OCI-LY1 (cell line): ENCODE results near the gene RAB7B.

Source experiments
- H2AFZ ChIP-seq: fragments of 200-600 bp; sonication (generic), shearing (Covaris generic); 2 replicates; pipeline ENCODE4 v1.6.0; 2014; ENCODE audit warnings: antibody characterized with exemption, mild to moderate bottlenecking, low read length
- H3F3A ChIP-seq: fragments of 200-600 bp; sonication (generic), shearing (Covaris generic); 2 replicates; pipeline ENCODE4 v1.6.0; 2014; ENCODE audit warnings: mild to moderate bottlenecking, antibody characterized with exemption, low read length, moderate library complexity; ENCODE audit not compliant: insufficient read depth
- H3K27ac ChIP-seq: fragments of 200-600 bp; sonication (generic); 2 replicates; pipeline ENCODE4 v1.5.1; 2014; ENCODE audit warnings: low read length, mixed run types, mild to moderate bottlenecking, low read depth; ENCODE audit not compliant: poor library complexity, severe bottlenecking
- H3K27me3 ChIP-seq: fragments of 200-600 bp; sonication (generic); 2 replicates; pipeline ENCODE4 v1.6.0; 2014; ENCODE audit warnings: antibody characterized with exemption, mild to moderate bottlenecking, low read length, moderate library complexity; ENCODE audit not compliant: insufficient read depth
- H3K36me3 ChIP-seq: fragments of 200-600 bp; sonication (generic); 2 replicates; pipeline ENCODE4 v1.6.1; 2014; ENCODE audit warnings: mild to moderate bottlenecking, antibody characterized with exemption, low read length, moderate library complexity, mixed read lengths; ENCODE audit not compliant: insufficient read depth
- H3K4me1 ChIP-seq: fragments of 200-600 bp; sonication (generic); 2 replicates; pipeline ENCODE4 v1.5.1; 2014; ENCODE audit warnings: mild to moderate bottlenecking, low read length, moderate library complexity; ENCODE audit not compliant: insufficient read depth, severe bottlenecking
- H3K4me2 ChIP-seq: fragments of 200-600 bp; sonication (generic), shearing (Covaris generic); 2 replicates; pipeline ENCODE4 v1.6.1; 2014; ENCODE audit warnings: low read length
- H3K4me3 ChIP-seq: fragments of 200-600 bp; sonication (generic); 2 replicates; pipeline ENCODE4 v1.5.1; 2014; ENCODE audit warnings: low read length, low read depth, mild to moderate bottlenecking, mixed read lengths; ENCODE audit not compliant: poor library complexity, severe bottlenecking
- H3K79me2 ChIP-seq: fragments of 200-600 bp; shearing (Covaris generic); 2 replicates; pipeline ENCODE4 v1.6.1; 2016; ENCODE audit warnings: mixed run types, low read length, mixed read lengths; ENCODE audit not compliant: insufficient read depth
- H3K9ac ChIP-seq: fragments of 200-600 bp; sonication (generic), shearing (Covaris generic); 2 replicates; pipeline ENCODE4 v1.6.1; 2014; ENCODE audit warnings: mild to moderate bottlenecking, low read length, mixed read lengths
- H3K9me2 ChIP-seq: fragments of 200-600 bp; sonication (generic), shearing (Covaris generic); 2 replicates; pipeline ENCODE4 v1.6.1; 2014; ENCODE audit warnings: low read depth, mild to moderate bottlenecking, low read length, mixed read lengths
- H3K9me3 ChIP-seq: fragments of 200-600 bp; shearing (Covaris generic); 2 replicates; pipeline ENCODE4 v1.6.1; 2014; ENCODE audit warnings: low read length, mixed read lengths
- H4K20me1 ChIP-seq: fragments of 200-600 bp; sonication (generic), shearing (Covaris generic); 2 replicates; pipeline ENCODE4 v1.6.0; 2016; ENCODE audit warnings: mild to moderate bottlenecking, low read length; ENCODE audit not compliant: insufficient read depth
- EZH2 ChIP-seq: fragments of 200-600 bp; sonication (generic), shearing (Covaris generic); IDR thresholded peaks from 2 replicates; pipeline ENCODE4 v1.8.0; 2017; ENCODE audit warnings: borderline replicate concordance, mixed run types, mild to moderate bottlenecking, antibody characterized with exemption, low read length, moderate library complexity, mixed read lengths
- TF ChIP-seq, protein P1 (sequence below): fragments of 200-600 bp; sonication (generic), shearing (Covaris generic); IDR thresholded peaks from 2 replicates; pipeline ENCODE4 v1.5.1; 2017; ENCODE audit warnings: mild to moderate bottlenecking, antibody characterized with exemption, low read length, moderate library complexity, mixed read lengths

Gene RAB7B

DNA sequence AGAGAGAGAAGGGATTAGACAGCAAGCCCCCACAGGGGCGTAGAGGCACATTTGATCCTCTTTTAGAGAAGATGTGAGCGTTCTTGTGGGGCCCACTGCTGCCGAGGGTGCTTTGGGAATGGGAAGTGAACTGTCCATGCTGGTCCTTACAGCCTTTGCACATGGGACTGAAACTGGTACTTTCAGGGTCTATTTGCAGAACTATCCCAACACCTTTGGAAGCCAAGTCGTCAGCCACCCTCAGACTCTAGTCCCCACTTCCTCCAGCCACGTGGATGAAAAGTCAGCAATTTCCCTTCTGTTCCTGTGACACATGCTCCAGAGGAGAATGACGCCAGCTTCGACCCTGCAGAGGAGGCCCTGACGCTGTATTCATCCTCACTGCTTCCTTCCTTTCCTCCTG is 2.6 kb upstream of the RAB7B start:
- Histone ChIP-seq H4K20me1 (no peaks in the 10 kb centered on the region), H3K4me1 (no peaks in the 10 kb centered on the region), H3K9me2 (no peaks in the 10 kb centered on the region), H3K4me2 (no peak overlapping the region), H3K27me3 (no peaks in the 10 kb centered on the region; the same call in 1 of the 2 replicates), H3K4me3 (no peak overlapping the region), H3K79me2 (no peaks in the 10 kb centered on the region), H2AFZ (no peak overlapping the region), H3K9me3 (no peaks in the 10 kb centered on the region), H3K9ac (no peak overlapping the region), H3F3A (no peaks in the 10 kb centered on the region), H3K36me3 (no peaks in the 10 kb centered on the region), H3K27ac (no peak overlapping the region)
- TF ChIP-seq, protein P1, sequence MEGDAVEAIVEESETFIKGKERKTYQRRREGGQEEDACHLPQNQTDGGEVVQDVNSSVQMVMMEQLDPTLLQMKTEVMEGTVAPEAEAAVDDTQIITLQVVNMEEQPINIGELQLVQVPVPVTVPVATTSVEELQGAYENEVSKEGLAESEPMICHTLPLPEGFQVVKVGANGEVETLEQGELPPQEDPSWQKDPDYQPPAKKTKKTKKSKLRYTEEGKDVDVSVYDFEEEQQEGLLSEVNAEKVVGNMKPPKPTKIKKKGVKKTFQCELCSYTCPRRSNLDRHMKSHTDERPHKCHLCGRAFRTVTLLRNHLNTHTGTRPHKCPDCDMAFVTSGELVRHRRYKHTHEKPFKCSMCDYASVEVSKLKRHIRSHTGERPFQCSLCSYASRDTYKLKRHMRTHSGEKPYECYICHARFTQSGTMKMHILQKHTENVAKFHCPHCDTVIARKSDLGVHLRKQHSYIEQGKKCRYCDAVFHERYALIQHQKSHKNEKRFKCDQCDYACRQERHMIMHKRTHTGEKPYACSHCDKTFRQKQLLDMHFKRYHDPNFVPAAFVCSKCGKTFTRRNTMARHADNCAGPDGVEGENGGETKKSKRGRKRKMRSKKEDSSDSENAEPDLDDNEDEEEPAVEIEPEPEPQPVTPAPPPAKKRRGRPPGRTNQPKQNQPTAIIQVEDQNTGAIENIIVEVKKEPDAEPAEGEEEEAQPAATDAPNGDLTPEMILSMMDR: no peak
- TF ChIP-seq EZH2: no peak

DNA sequence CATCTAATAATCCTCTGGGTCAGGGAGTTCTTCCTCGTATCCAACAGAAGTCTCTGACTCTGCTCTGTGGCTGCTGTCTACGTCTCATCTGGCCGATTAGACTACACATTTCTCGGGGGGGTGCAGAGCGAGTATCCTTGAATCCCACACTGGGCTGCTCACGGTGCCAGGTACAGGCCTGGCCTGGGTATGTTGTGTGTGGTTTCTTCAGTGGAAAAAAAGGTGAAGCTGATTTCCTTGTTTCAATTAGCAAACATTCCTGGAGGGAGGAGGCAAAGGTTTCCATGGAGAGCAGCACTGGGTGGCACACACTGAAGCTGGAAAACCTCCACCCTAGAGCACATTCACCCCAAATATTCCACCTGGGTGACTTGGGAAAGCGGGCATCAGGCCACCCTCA is 2.0 kb upstream of the RAB7B start:
- no peaks in the 10 kb centered on the region for H3K36me3 ChIP-seq
- no peaks in the 10 kb centered on the region for H3K9me2 ChIP-seq
- H3K27me3 ChIP-seq: no peaks in the 10 kb centered on the region; the same call in 1 of the 2 replicates
- no peak overlapping the region for H3K4me2 ChIP-seq
- TF ChIP-seq, protein P1: no peak
- TF ChIP-seq EZH2: no peak
- no peak overlapping the region for H2AFZ ChIP-seq
- no peaks in the 10 kb centered on the region for H3F3A ChIP-seq
- no peak overlapping the region for H3K9ac ChIP-seq
- H4K20me1 ChIP-seq: no peaks in the 10 kb centered on the region
- H3K9me3 ChIP-seq: no peaks in the 10 kb centered on the region
- no peaks in the 10 kb centered on the region for H3K4me1 ChIP-seq
- no peak overlapping the region for H3K27ac ChIP-seq
- no peaks in the 10 kb centered on the region for H3K79me2 ChIP-seq
- H3K4me3 ChIP-seq: no peak overlapping the region

DNA sequence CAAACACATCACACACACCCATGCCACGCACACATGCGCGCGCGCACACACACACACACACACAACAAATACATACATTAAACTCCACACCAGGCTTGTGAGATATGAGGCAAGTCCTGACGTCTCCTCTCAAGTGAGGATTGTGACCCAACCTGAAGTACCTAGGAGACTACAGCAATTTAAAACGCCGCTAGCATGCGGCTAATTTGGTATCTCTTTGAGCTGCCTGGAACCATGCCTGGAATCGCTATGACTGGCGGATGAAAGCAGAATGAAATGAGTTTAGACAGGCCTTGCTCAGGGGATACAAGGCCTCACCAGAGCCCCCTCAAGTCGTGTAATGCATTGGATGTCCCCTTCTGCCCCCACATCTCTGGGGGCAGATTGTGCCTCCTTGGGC is 1.6 kb upstream of the RAB7B start:
- Histone ChIP-seq H3K9me2 (no peaks in the 10 kb centered on the region), H2AFZ (no peak overlapping the region), H4K20me1 (no peaks in the 10 kb centered on the region), H3K4me1 (no peaks in the 10 kb centered on the region), H3K27me3 (no peaks in the 10 kb centered on the region; the same call in 1 of the 2 replicates), H3F3A (no peaks in the 10 kb centered on the region), H3K27ac (no peak overlapping the region), H3K4me3 (no peak overlapping the region), H3K79me2 (no peaks in the 10 kb centered on the region), H3K4me2 (no peak overlapping the region), H3K9me3 (no peaks in the 10 kb centered on the region), H3K9ac (no peak overlapping the region), H3K36me3 (no peaks in the 10 kb centered on the region)
- TF ChIP-seq, protein P1: no peak
- TF ChIP-seq EZH2: no peak
